ENCODE results near the gene C19orf25. TPM values are rescaled to one million over a fixed set of nuclear protein-coding genes. Genes with fewer than 3 reads are reported as not detected.

Gene C19orf25
- total RNA-seq, 1 donor from 2014 or later: 11.5 TPM

- peak overlapping the region in 2 of 3 donors; percentile 14 to 40 for H3K9ac ChIP-seq (ENCODE audit: low read depth in 1 of 3, low read length in 3 of 3)
- peaks cover 5 to 10% (median 5%) of the 10 kb centered on the region in 3 donors for H3K36me3 ChIP-seq (ENCODE audit: control insufficient read depth in 3 of 3, insufficient read depth in 3 of 3, low read length in 3 of 3)
- H3K9me3 ChIP-seq (ENCODE audit: control insufficient read depth in 3 of 3, low read length in 3 of 3): no peaks in the 10 kb centered on the region
- H3K27me3 ChIP-seq (ENCODE audit: control insufficient read depth in 3 of 3, insufficient read depth in 3 of 3, low read length in 3 of 3): peaks cover 66 to 74% (median 74%) of the 10 kb centered on the region in 3 donors
- H3K4me3 ChIP-seq (ENCODE audit: low read length in 3 of 3): no peak overlapping the region
- peaks cover 35 to 69% (median 56%) of the 10 kb centered on the region in 3 donors for H3K4me1 ChIP-seq (ENCODE audit: control insufficient read depth in 3 of 3, insufficient read depth in 3 of 3, low read length in 3 of 3)
- H3K27ac ChIP-seq (ENCODE audit: low read depth, low read length): no peak overlapping the region
Measured at GRCh38 chr19:1471515-1472160, 7.4 kb downstream of the C19orf25 start.

DNA sequence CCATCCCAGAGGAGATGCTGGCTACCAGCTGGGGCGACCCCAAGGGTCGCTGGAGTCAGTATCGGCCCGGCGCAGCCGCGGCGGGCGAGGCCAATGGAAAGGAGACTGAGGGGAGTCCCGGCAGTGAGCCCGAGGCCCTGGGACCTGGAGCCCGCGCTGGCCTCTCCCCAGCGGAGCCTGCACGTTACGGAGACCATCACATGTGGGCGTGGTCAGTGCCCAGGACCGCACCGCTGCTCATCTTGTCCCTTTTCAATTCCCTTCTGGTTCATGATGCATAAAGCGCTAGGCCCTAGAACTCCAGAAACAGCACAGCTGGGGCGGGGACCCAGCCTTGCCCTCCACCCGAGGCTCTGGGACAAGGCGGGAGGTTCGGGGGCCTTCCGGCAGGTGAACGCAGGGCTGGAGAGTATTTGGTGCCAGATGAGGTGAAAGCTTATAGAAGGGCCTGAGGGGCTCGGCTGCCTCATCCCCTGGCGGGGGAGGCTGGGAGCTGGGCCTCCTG is 8.0 kb downstream of the C19orf25 start:
- H3K36me3 ChIP-seq (ENCODE audit: control insufficient read depth in 3 of 3, insufficient read depth in 3 of 3, low read length in 3 of 3): peaks cover 3 to 10% (median 4%) of the 10 kb centered on the region in 3 donors
- no peak overlapping the region for H3K27ac ChIP-seq (ENCODE audit: low read depth, low read length)
- peaks cover 72 to 80% (median 79%) of the 10 kb centered on the region in 3 donors for H3K27me3 ChIP-seq (ENCODE audit: control insufficient read depth in 3 of 3, insufficient read depth in 3 of 3, low read length in 3 of 3)
- H3K9ac ChIP-seq (ENCODE audit: low read depth in 1 of 3, low read length in 3 of 3): peak overlapping the region in 1 of 3 donors; percentile 40
- no peaks in the 10 kb centered on the region for H3K9me3 ChIP-seq (ENCODE audit: control insufficient read depth in 3 of 3, low read length in 3 of 3)
- H3K4me3 ChIP-seq (ENCODE audit: low read length in 3 of 3): peak overlapping the region in 2 of 3 donors; percentile 29 to 32
- H3K4me1 ChIP-seq (ENCODE audit: control insufficient read depth in 3 of 3, insufficient read depth in 3 of 3, low read length in 3 of 3): peaks cover 36 to 69% (median 58%) of the 10 kb centered on the region in 3 donors

- no peaks in the 10 kb centered on the region for H3K9me3 ChIP-seq (ENCODE audit: control insufficient read depth in 3 of 3, low read length in 3 of 3)
- H3K4me3 ChIP-seq (ENCODE audit: low read length in 3 of 3): peak overlapping the region; percentile 23 to 45 (median 32)
- H3K4me1 ChIP-seq (ENCODE audit: control insufficient read depth in 3 of 3, insufficient read depth in 3 of 3, low read length in 3 of 3): peaks cover 36 to 73% (median 64%) of the 10 kb centered on the region in 3 donors
- H3K27ac ChIP-seq (ENCODE audit: low read depth, low read length): no peak overlapping the region
- peak overlapping the region in 1 of 3 donors; percentile 45 for H3K9ac ChIP-seq (ENCODE audit: low read depth in 1 of 3, low read length in 3 of 3)
- H3K36me3 ChIP-seq (ENCODE audit: control insufficient read depth in 3 of 3, insufficient read depth in 3 of 3, low read length in 3 of 3): peaks cover 0 to 6% (median 2%) of the 10 kb centered on the region in 3 donors
- peaks cover 76 to 86% (median 85%) of the 10 kb centered on the region in 3 donors for H3K27me3 ChIP-seq (ENCODE audit: control insufficient read depth in 3 of 3, insufficient read depth in 3 of 3, low read length in 3 of 3)
Measured at GRCh38 chr19:1470305-1471009, 8.6 kb downstream of the C19orf25 start.

DNA sequence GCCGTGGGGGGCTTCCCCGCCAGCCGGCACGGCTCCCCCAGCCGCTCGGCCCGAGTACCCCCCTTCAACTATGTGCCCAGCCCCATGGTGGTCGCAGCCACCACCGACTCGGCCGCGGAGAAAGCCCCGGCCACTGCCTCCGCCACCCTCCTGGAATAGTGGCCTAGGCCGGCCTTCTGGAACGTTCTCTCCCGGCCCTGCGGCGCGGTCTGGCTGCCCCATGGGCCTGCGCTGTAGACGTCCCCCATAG is 9.0 kb downstream of the C19orf25 start:
- H3K4me1 ChIP-seq (ENCODE audit: control insufficient read depth in 3 of 3, insufficient read depth in 3 of 3, low read length in 3 of 3): peaks cover 36 to 73% (median 67%) of the 10 kb centered on the region in 3 donors
- H3K36me3 ChIP-seq (ENCODE audit: control insufficient read depth in 3 of 3, insufficient read depth in 3 of 3, low read length in 3 of 3): peaks cover 0 to 3% (median 1%) of the 10 kb centered on the region in 3 donors
- H3K4me3 ChIP-seq (ENCODE audit: low read length in 3 of 3): peak overlapping the region in 2 of 3 donors; percentile 32 to 45
- no peak overlapping the region for H3K27ac ChIP-seq (ENCODE audit: low read depth, low read length)
- H3K27me3 ChIP-seq (ENCODE audit: control insufficient read depth in 3 of 3, insufficient read depth in 3 of 3, low read length in 3 of 3): peaks cover 78 to 91% (median 90%) of the 10 kb centered on the region in 3 donors
- H3K9ac ChIP-seq (ENCODE audit: low read depth in 1 of 3, low read length in 3 of 3): peak overlapping the region in 1 of 3 donors; percentile 45
- no peaks in the 10 kb centered on the region for H3K9me3 ChIP-seq (ENCODE audit: control insufficient read depth in 3 of 3, low read length in 3 of 3)

- Histone ChIP-seq H3K4me1 (ENCODE audit: control insufficient read depth in 3 of 3, insufficient read depth in 3 of 3, low read length in 3 of 3) (peaks cover 36 to 68% (median 64%) of the 10 kb centered on the region in 3 donors), H3K27me3 (ENCODE audit: control insufficient read depth in 3 of 3, insufficient read depth in 3 of 3, low read length in 3 of 3) (peaks cover 74 to 92% (median 89%) of the 10 kb centered on the region in 3 donors), H3K4me3 (ENCODE audit: low read length in 3 of 3) (peak overlapping the region in 1 of 3 donors; percentile 32), H3K36me3 (ENCODE audit: control insufficient read depth in 3 of 3, insufficient read depth in 3 of 3, low read length in 3 of 3) (no peaks in the 10 kb centered on the region), H3K9ac (ENCODE audit: low read depth in 1 of 3, low read length in 3 of 3) (peak overlapping the region in 1 of 3 donors; percentile 3), H3K9me3 (ENCODE audit: control insufficient read depth in 3 of 3, low read length in 3 of 3) (no peaks in the 10 kb centered on the region), H3K27ac (ENCODE audit: low read depth, low read length) (no peak overlapping the region)
Measured at GRCh38 chr19:1469255-1470054, 9.6 kb downstream of the C19orf25 start.

- Histone ChIP-seq H3K36me3 (ENCODE audit: control insufficient read depth in 3 of 3, insufficient read depth in 3 of 3, low read length in 3 of 3) (no peaks in the 10 kb centered on the region), H3K4me3 (ENCODE audit: low read length in 3 of 3) (no peak overlapping the region), H3K9me3 (ENCODE audit: control insufficient read depth in 3 of 3, low read length in 3 of 3) (no peaks in the 10 kb centered on the region), H3K27ac (ENCODE audit: low read depth, low read length) (no peak overlapping the region), H3K4me1 (ENCODE audit: control insufficient read depth in 3 of 3, insufficient read depth in 3 of 3, low read length in 3 of 3) (peaks cover 32 to 62% (median 59%) of the 10 kb centered on the region in 3 donors), H3K9ac (ENCODE audit: low read depth in 1 of 3, low read length in 3 of 3) (no peak overlapping the region), H3K27me3 (ENCODE audit: control insufficient read depth in 3 of 3, insufficient read depth in 3 of 3, low read length in 3 of 3) (peaks cover 72 to 90% (median 88%) of the 10 kb centered on the region in 3 donors)
Measured at GRCh38 chr19:1468821-1469254, 10.2 kb downstream of the C19orf25 start.

DNA sequence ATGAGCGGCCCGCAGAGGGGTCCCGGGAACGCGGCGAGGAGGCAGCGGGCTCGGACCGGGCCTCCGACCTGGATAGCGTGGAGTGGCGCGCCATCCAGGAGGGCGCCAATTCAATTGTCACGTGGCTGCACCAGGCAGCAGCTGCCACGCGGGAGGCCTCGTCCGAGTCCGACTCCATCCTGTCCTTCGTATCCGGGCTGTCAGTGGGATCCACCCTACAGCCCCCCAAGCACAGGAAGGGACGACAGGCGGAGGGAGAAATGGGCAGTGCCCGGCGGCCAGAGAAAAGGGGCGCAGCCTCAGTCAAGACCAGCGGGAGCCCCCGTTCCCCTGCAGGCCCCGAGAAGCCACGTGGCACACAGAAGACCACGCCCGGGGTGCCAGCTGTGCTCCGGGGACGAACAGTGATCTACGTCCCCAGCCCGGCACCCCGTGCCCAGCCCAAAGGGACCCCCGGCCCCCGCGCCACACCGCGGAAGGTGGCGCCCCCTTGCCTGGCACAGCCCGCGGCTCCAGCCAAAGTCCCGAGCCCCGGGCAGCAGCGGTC is 10.7 kb downstream of the C19orf25 start:
- Histone ChIP-seq H3K27me3 (ENCODE audit: control insufficient read depth in 3 of 3, insufficient read depth in 3 of 3, low read length in 3 of 3) (peaks cover 68 to 87% (median 83%) of the 10 kb centered on the region in 3 donors), H3K36me3 (ENCODE audit: control insufficient read depth in 3 of 3, insufficient read depth in 3 of 3, low read length in 3 of 3) (no peaks in the 10 kb centered on the region), H3K4me3 (ENCODE audit: low read length in 3 of 3) (no peak overlapping the region), H3K9ac (ENCODE audit: low read depth in 1 of 3, low read length in 3 of 3) (no peak overlapping the region), H3K9me3 (ENCODE audit: control insufficient read depth in 3 of 3, low read length in 3 of 3) (no peaks in the 10 kb centered on the region), H3K4me1 (ENCODE audit: control insufficient read depth in 3 of 3, insufficient read depth in 3 of 3, low read length in 3 of 3) (peaks cover 32 to 59% (median 58%) of the 10 kb centered on the region in 3 donors), H3K27ac (ENCODE audit: low read depth, low read length) (no peak overlapping the region)

DNA sequence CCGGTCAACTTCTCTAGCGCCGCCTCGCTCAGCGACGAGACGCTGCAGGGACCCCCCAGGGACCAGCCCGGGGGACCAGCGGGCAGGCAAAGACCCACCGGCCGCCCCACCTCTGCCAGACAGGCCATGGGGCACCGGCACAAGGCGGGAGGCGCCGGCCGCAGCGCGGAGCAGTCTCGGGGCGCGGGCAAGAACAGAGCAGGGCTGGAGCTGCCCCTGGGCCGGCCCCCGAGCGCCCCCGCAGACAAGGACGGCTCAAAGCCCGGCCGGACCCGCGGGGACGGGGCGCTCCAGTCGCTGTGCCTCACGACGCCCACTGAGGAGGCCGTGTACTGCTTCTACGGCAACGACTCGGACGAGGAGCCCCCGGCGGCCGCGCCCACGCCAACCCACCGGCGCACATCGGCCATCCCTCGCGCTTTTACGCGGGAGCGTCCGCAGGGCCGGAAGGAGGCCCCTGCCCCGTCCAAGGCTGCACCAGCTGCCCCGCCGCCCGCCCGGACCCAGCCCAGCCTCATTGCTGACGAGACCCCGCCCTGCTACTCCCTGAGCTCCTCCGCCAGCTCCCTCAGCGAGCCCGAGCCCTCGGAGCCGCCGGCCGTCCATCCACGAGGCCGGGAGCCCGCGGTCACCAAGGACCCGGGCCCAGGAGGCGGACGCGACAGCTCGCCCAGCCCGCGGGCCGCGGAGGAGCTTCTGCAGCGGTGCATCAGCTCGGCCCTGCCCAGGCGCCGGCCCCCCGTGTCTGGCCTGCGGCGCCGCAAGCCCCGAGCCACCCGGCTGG is 11.3 kb downstream of the C19orf25 start:
- no peaks in the 10 kb centered on the region for H3K9me3 ChIP-seq (ENCODE audit: control insufficient read depth in 3 of 3, low read length in 3 of 3)
- H3K4me1 ChIP-seq (ENCODE audit: control insufficient read depth in 3 of 3, insufficient read depth in 3 of 3, low read length in 3 of 3): peaks cover 32 to 57% (median 51%) of the 10 kb centered on the region in 3 donors
- H3K4me3 ChIP-seq (ENCODE audit: low read length in 3 of 3): no peak overlapping the region
- no peak overlapping the region for H3K27ac ChIP-seq (ENCODE audit: low read depth, low read length)
- H3K27me3 ChIP-seq (ENCODE audit: control insufficient read depth in 3 of 3, insufficient read depth in 3 of 3, low read length in 3 of 3): peaks cover 62 to 80% (median 77%) of the 10 kb centered on the region in 3 donors
- H3K9ac ChIP-seq (ENCODE audit: low read depth in 1 of 3, low read length in 3 of 3): no peak overlapping the region
- H3K36me3 ChIP-seq (ENCODE audit: control insufficient read depth in 3 of 3, insufficient read depth in 3 of 3, low read length in 3 of 3): no peaks in the 10 kb centered on the region

DNA sequence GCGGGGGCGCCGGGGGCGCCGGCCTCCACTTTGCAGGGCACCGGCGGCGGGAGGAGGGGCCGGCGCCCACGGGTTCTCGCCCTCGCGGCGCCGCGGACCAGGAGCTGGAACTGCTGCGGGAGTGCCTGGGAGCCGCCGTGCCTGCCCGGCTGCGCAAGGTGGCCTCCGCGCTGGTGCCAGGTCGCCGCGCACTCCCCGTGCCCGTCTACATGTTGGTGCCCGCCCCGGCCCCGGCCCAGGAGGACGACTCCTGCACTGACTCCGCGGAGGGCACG is 11.9 kb downstream of the C19orf25 start:
- peaks cover 32 to 52% (median 46%) of the 10 kb centered on the region in 3 donors for H3K4me1 ChIP-seq (ENCODE audit: control insufficient read depth in 3 of 3, insufficient read depth in 3 of 3, low read length in 3 of 3)
- H3K27ac ChIP-seq (ENCODE audit: low read depth, low read length): no peak overlapping the region
- H3K27me3 ChIP-seq (ENCODE audit: control insufficient read depth in 3 of 3, insufficient read depth in 3 of 3, low read length in 3 of 3): peaks cover 56 to 75% (median 71%) of the 10 kb centered on the region in 3 donors
- no peak overlapping the region for H3K9ac ChIP-seq (ENCODE audit: low read depth in 1 of 3, low read length in 3 of 3)
- no peak overlapping the region for H3K4me3 ChIP-seq (ENCODE audit: low read length in 3 of 3)
- H3K36me3 ChIP-seq (ENCODE audit: control insufficient read depth in 3 of 3, insufficient read depth in 3 of 3, low read length in 3 of 3): no peaks in the 10 kb centered on the region
- no peaks in the 10 kb centered on the region for H3K9me3 ChIP-seq (ENCODE audit: control insufficient read depth in 3 of 3, low read length in 3 of 3)
